HG03432 (cell line): ENCODE data around the gene FBN2.

Experiments
- ATAC-seq: cut with Tn5 transposase; IDR thresholded peaks from one replicate; pipeline ENCODE4 v1.9.1; 2021; ENCODE audit warnings: mild to moderate bottlenecking, moderate library complexity; ENCODE audit not compliant: unreplicated experiment

Gene FBN2

GRCh38 chr5:128366147-128366546 lies 171.9 kb downstream of the FBN2 start:
- ATAC-seq = no peak

GRCh38 chr5:128362370-128362769 lies 175.7 kb downstream of the FBN2 start:
- ATAC-seq = no peak

- no peak for ATAC-seq
Measured at GRCh38 chr5:128358826-128359225, 179.2 kb downstream of the FBN2 start.

- ATAC-seq = no peak
Measured at GRCh38 chr5:128357226-128357625, 180.8 kb downstream of the FBN2 start.

- ATAC-seq = no peak
Measured at GRCh38 chr5:128355961-128356360, 182.1 kb downstream of the FBN2 start.

GRCh38 chr5:128353441-128354107 lies 184.5 kb downstream of the FBN2 start:
- ATAC-seq = no peak

- ATAC-seq = no peak
Measured at GRCh38 chr5:128350705-128351104, 187.3 kb downstream of the FBN2 start.

- no peak for ATAC-seq
Measured at GRCh38 chr5:128349044-128349858, 188.8 kb downstream of the FBN2 start.

- no peak for ATAC-seq
Measured at GRCh38 chr5:128346038-128346437, 192.0 kb downstream of the FBN2 start.

GRCh38 chr5:128345247-128345646 lies 192.8 kb downstream of the FBN2 start:
- no peak for ATAC-seq

- no peak for ATAC-seq
Measured at GRCh38 chr5:128343168-128343567, 194.9 kb downstream of the FBN2 start.

- ATAC-seq = no peak
Measured at GRCh38 chr5:128341056-128341455, 197.0 kb downstream of the FBN2 start.

- ATAC-seq = no peak
Measured at GRCh38 chr5:128340648-128341047, 197.4 kb downstream of the FBN2 start.

GRCh38 chr5:128339585-128339984 lies 198.5 kb downstream of the FBN2 start:
- ATAC-seq = no peak

GRCh38 chr5:128338649-128339048 lies 199.4 kb downstream of the FBN2 start:
- no peak for ATAC-seq

- ATAC-seq = no peak
Measured at GRCh38 chr5:128335339-128335738, 202.7 kb downstream of the FBN2 start.

- ATAC-seq = no peak
Measured at GRCh38 chr5:128334010-128334716, 203.9 kb downstream of the FBN2 start.

- ATAC-seq = no peak
Measured at GRCh38 chr5:128331261-128331660, 206.8 kb downstream of the FBN2 start.

GRCh38 chr5:128329386-128329939 lies 208.6 kb downstream of the FBN2 start:
- ATAC-seq = no peak

- ATAC-seq = no peak
Measured at GRCh38 chr5:128328446-128328845, 209.6 kb downstream of the FBN2 start.

GRCh38 chr5:128328007-128328406 lies 210.0 kb downstream of the FBN2 start:
- no peak for ATAC-seq
